ENCODE results near the gene NOP10. TPM values are rescaled to one million over a fixed set of nuclear protein-coding genes. Genes with fewer than 3 reads are reported as not detected.

The NOP10 gene
- total and polyA plus RNA-seq, 2 donors (not counting 1 experiment from before 2014, with no cell fraction given): 68.2 to 133 TPM

DNA sequence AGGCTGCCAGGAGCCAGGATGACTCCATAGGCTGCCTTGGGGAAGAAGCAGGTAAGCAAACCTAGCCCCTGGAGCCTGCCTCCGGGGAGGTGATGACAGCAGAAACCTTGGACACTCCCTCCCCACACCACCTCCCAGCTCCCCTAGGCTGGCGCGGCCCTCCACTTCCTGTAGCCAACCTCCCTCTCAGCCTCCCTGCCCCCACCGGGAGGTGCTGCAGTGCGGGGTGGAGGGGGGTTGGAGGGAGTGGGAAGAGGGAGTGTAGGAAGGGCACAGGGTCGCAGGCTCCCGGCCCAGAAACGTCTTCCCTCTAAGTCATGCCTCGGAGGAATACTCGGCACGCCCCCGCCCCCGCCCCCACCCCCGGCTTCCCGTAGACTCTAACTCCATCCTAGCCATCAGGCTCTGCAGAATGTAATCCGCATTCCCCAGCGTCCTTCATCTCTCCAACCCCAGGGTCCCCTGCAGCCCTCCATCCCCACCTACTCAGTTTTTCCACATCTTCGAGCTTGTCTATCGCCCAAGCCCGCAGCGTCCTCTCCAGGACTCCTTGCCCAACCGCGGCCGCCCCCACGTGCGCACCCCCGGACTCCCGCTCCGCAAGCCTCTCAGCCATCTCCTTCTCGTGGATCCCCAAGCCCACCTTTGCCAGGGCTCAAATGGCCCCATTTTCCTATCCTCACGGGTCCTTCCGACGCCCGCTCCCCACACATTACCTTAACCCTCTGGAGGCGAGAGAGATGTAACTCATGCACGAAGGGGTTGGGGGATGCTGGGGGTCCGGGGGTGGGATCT lies 23.5 kb upstream of the NOP10 start:
- H3K27me3 ChIP-seq (replicated peaks in 1 of 4; ENCODE audit: control extremely low read depth in 1 of 4, control insufficient read depth in 3 of 4, insufficient read depth in 4 of 4, low read length in 3 of 4): no peaks in the 10 kb centered on the region
- peaks cover 15% of the 10 kb centered on the region for H4K20me1 ChIP-seq (ENCODE audit: control insufficient read depth, insufficient read depth, low read length, poor library complexity, severe bottlenecking)
- H2AFZ ChIP-seq (ENCODE audit: insufficient read depth, low read depth, low read length, poor library complexity, severe bottlenecking): peak overlapping the region; percentile 95
- 0% methylated on average over 26 of the region's 37 CpGs for WGBS (ENCODE audit: insufficient coverage)
- H3K27ac ChIP-seq (ENCODE audit: low read length in 2 of 2): no peak overlapping the region
- peak overlapping the region; percentile 86 for H3K9ac ChIP-seq (ENCODE audit: low read length)
- peak overlapping the region; percentile 96 for H3K4me3 Mint-ChIP-seq
- DNase-seq (peak; percentile 47), ATAC-seq (ENCODE audit: low read depth) (no peak)
- no peaks in the 10 kb centered on the region for H3K36me3 ChIP-seq (replicated peaks in 1 of 2; ENCODE audit: control extremely low read depth in 1 of 2, control insufficient read depth in 1 of 2, extremely low read depth in 1 of 2, insufficient read depth in 2 of 2, low read length in 1 of 2)
- H3K4me1 ChIP-seq (ENCODE audit: control insufficient read depth in 2 of 2, insufficient read depth in 2 of 2, low read length in 2 of 2): peaks cover 18 to 28% of the 10 kb centered on the region in 2 donors
- TF ChIP-seq EZH2 (IDR thresholded peaks at IDR 0.05; ENCODE audit: borderline replicate concordance, insufficient read depth, low read depth, low read length, poor library complexity, severe bottlenecking): no peak
- TF ChIP-seq, protein P1, sequence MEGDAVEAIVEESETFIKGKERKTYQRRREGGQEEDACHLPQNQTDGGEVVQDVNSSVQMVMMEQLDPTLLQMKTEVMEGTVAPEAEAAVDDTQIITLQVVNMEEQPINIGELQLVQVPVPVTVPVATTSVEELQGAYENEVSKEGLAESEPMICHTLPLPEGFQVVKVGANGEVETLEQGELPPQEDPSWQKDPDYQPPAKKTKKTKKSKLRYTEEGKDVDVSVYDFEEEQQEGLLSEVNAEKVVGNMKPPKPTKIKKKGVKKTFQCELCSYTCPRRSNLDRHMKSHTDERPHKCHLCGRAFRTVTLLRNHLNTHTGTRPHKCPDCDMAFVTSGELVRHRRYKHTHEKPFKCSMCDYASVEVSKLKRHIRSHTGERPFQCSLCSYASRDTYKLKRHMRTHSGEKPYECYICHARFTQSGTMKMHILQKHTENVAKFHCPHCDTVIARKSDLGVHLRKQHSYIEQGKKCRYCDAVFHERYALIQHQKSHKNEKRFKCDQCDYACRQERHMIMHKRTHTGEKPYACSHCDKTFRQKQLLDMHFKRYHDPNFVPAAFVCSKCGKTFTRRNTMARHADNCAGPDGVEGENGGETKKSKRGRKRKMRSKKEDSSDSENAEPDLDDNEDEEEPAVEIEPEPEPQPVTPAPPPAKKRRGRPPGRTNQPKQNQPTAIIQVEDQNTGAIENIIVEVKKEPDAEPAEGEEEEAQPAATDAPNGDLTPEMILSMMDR (IDR thresholded peaks at IDR 0.05): no peak
- peaks cover 18% of the 10 kb centered on the region for H3K79me2 ChIP-seq (ENCODE audit: control insufficient read depth, insufficient read depth, low read length)
- POLR2A ChIA-PET: interaction anchor here (1.0 to 2.8 kb wide), 4 partner anchors 23 to 217 kb away, joined by 4 to 23 read pairs (median 14); partner anchors contain the start of genes GOLGA8B, NOP10, NUTM1 and SLC12A6
- CTCF ChIA-PET: interaction anchor here (0.6 to 5.0 kb wide), 27 partner anchors 8 to 304 kb away, joined by 3 to 129 read pairs (median 7); partner anchors contain the start of genes GOLGA8B, KATNBL1, NOP10 and NUTM1
- H3K4me2 ChIP-seq (replicated peaks; ENCODE audit: low read depth, low read length, poor library complexity, severe bottlenecking): peak overlapping the region; percentile 93
- H3K27me3 Mint-ChIP-seq: no peaks in the 10 kb centered on the region
- intact Hi-C loops (cut with micrococcal nuclease): loop anchor here (1.0 to 5.0 kb wide), 8 partner anchors 23 to 621 kb away; partner anchors contain the start of genes AVEN, EMC4, NOP10 and NUTM1
- H3K4me3 ChIP-seq (ENCODE audit: control extremely low read depth in 1 of 5, extremely low read depth in 1 of 5, insufficient read depth in 1 of 5, low read depth in 2 of 5, low read length in 4 of 5): peak overlapping the region; percentile 34 to 90 (median 66)
- peaks cover 40% of the 10 kb centered on the region for H3K4me1 Mint-ChIP-seq
- H3K9me3 ChIP-seq (ENCODE audit: control extremely low read depth in 1 of 3, control insufficient read depth in 2 of 3, insufficient read depth in 1 of 3, low read length in 2 of 3): no peaks in the 10 kb centered on the region
- H3K27ac Mint-ChIP-seq: peak overlapping the region; percentile 79
- peaks cover under 1% of the 10 kb centered on the region for H3K9me3 Mint-ChIP-seq (ENCODE audit: insufficient read depth)
